Activated CD4-positive, alpha-beta T cell treated with anti-CD3 and anti-CD28 coated beads for 24 hours (primary cell): Measurements from ENCODE around the gene MYOD1.

ENCODE experiments used
- DNase-seq, 2 donors: peaks; one replicate each; pipeline ENCODE4 v3.0.0-alpha.2; 2020; ENCODE audit warnings: low read depth in 2 of 2

The MYOD1 gene

GRCh38 chr11:17734986-17735817 is 15.8 kb downstream of the MYOD1 start:
- DNase-seq, result peak in 1 of 2 donors; percentile 26

GRCh38 chr11:17735818-17736578 is 16.6 kb downstream of the MYOD1 start:
- DNase-seq, result no peak

GRCh38 chr11:17736579-17736893 is 17.2 kb downstream of the MYOD1 start:
- DNase-seq, result no peak

GRCh38 chr11:17736930-17737817 is 17.8 kb downstream of the MYOD1 start:
- no peak for DNase-seq

- no peak for DNase-seq
These were observed 19.0 kb downstream of the MYOD1 start for GRCh38 chr11:17738151-17738973.

- no peak for DNase-seq
These were observed 20.6 kb downstream of the MYOD1 start for GRCh38 chr11:17739945-17740338.

- no peak for DNase-seq
These were observed 21.4 kb downstream of the MYOD1 start for GRCh38 chr11:17740649-17741235.

- DNase-seq, result no peak
These were observed 22.1 kb downstream of the MYOD1 start for GRCh38 chr11:17741487-17741886.

- DNase-seq, result no peak
These were observed 22.6 kb downstream of the MYOD1 start for GRCh38 chr11:17742019-17742418.

GRCh38 chr11:17743026-17743807 is 23.8 kb downstream of the MYOD1 start:
- DNase-seq, result no peak

- DNase-seq, result no peak
These were observed 24.4 kb downstream of the MYOD1 start for GRCh38 chr11:17743808-17744119.

GRCh38 chr11:17744151-17744940 is 25.0 kb downstream of the MYOD1 start:
- DNase-seq, result no peak

- DNase-seq, result no peak
These were observed 25.8 kb downstream of the MYOD1 start for GRCh38 chr11:17745023-17745772.

- no peak for DNase-seq
These were observed 26.7 kb downstream of the MYOD1 start for GRCh38 chr11:17746096-17746495.

GRCh38 chr11:17747131-17747955 is 28.0 kb downstream of the MYOD1 start:
- DNase-seq, result no peak

- DNase-seq, result no peak
These were observed 28.7 kb downstream of the MYOD1 start for GRCh38 chr11:17748044-17748443.

- no peak for DNase-seq
These were observed 29.7 kb downstream of the MYOD1 start for GRCh38 chr11:17748761-17749721.
